Measurements from ENCODE around the gene DISP3. TPM values are rescaled to one million over a fixed set of nuclear protein-coding genes. Genes with fewer than 3 reads are reported as not detected.

DISP3 gene
- polyA plus RNA-seq, 3 donors from 2014 or later: 0.37 to 0.66 TPM; not detected in 1

Other genes with a start within 250 kb of the DISP3 start
- gene MTOR, start 216.6 kb upstream of the DISP3 start, polyA plus RNA-seq: 10 to 100 TPM in 1 of 3 donors, 1 to 10 TPM in 2; 1.7 to 10.1 (median 3.8) TPM
- gene UBIAD1, start 206.0 kb upstream of the DISP3 start, polyA plus RNA-seq: 10 to 100 TPM; 17.9 to 29.6 (median 28.5) TPM
- 10 to 100 TPM in 2 of 3 donors, 1 to 10 TPM in 1; 5.6 to 15.5 (median 14.4) TPM for gene FBXO2, start 175.3 kb downstream of the DISP3 start, polyA plus RNA-seq
- gene FBXO44, start 175.7 kb downstream of the DISP3 start, polyA plus RNA-seq: 10 to 100 TPM in 2 of 3 donors, 1 to 10 TPM in 1; 8.6 to 13.4 (median 12.5) TPM
- 100 to 1,000 TPM; 105 to 164 (median 121) TPM for gene FBXO6, start 185.0 kb downstream of the DISP3 start, polyA plus RNA-seq
- 100 to 1,000 TPM; 103 to 182 (median 163) TPM for gene MAD2L2, start 202.0 kb downstream of the DISP3 start, polyA plus RNA-seq
- gene DRAXIN, start 212.6 kb downstream of the DISP3 start, polyA plus RNA-seq: under 1 TPM; 0.29 to 0.94 (median 0.58) TPM

Measured in immature natural killer cell (primary cell).